HUES64 (cell line): Measurements from ENCODE around the gene TRIM66.

Experiments
- H3K27ac ChIP-seq: 2 replicates; pipeline ENCODE4 v1.7.0; 2013; ENCODE audit warnings: low read depth, low read length, inconsistent platforms
- H3K27me3 ChIP-seq: 2 replicates; pipeline ENCODE4 v1.6.1; 2013; ENCODE audit warnings: mild to moderate bottlenecking, low read length; ENCODE audit not compliant: insufficient read depth
- H3K36me3 ChIP-seq: 2 replicates; pipeline ENCODE4 v1.6.1; 2013; ENCODE audit warnings: mild to moderate bottlenecking, low read length; ENCODE audit not compliant: insufficient read depth
- H3K4me1 ChIP-seq: 2 replicates; pipeline ENCODE4 v1.6.1; 2013; ENCODE audit warnings: mild to moderate bottlenecking, low read length, moderate library complexity; ENCODE audit not compliant: insufficient read depth
- H3K4me3 ChIP-seq: 2 replicates; pipeline ENCODE4 v1.5.1; 2013; ENCODE audit warnings: mild to moderate bottlenecking, low read length, moderate library complexity
- H3K9ac ChIP-seq: 2 replicates; pipeline ENCODE4 v1.6.1; 2013; ENCODE audit warnings: mild to moderate bottlenecking, low read depth, low read length
- H3K9me3 ChIP-seq: 2 replicates; pipeline ENCODE4 v1.6.1; 2013; ENCODE audit warnings: low read depth, low read length; ENCODE audit not compliant: insufficient read depth
- WGBS: fragments of 150-250, 120-280 bp; methylation state at CpG from one replicate; pipeline ENCODE4 v1.1.7; 2013; ENCODE audit warnings: missing lambda C conversion rate; 5-methylcytosine and 5-hydroxymethylcytosine counted together

TRIM66 gene

GRCh38 chr11:8722809-8723208 is 40.3 kb upstream of the TRIM66 start:
- H3K4me3 ChIP-seq = no peak overlapping the region
- H3K27ac ChIP-seq = no peak overlapping the region
- WGBS = 93% methylated on average over 3 of the region's 3 CpGs
- H3K4me1 ChIP-seq = peaks cover 46% of the 10 kb centered on the region
- H3K9me3 ChIP-seq = no peaks in the 10 kb centered on the region
- H3K27me3 ChIP-seq = no peaks in the 10 kb centered on the region
- H3K9ac ChIP-seq = no peak overlapping the region
- H3K36me3 ChIP-seq = peaks cover 6% of the 10 kb centered on the region; the same call in 1 of the 2 replicates

- WGBS = 87% methylated on average over 13 of the region's 13 CpGs
- Histone ChIP-seq H3K4me1 (peaks cover 52% of the 10 kb centered on the region), H3K9me3 (no peaks in the 10 kb centered on the region), H3K36me3 (peaks cover 13% of the 10 kb centered on the region; the same call in 1 of the 2 replicates), H3K9ac (no peak overlapping the region), H3K27ac (no peak overlapping the region; the same call in 1 of the 2 replicates), H3K27me3 (no peaks in the 10 kb centered on the region), H3K4me3 (no peak overlapping the region)
These were observed 39.4 kb upstream of the TRIM66 start for GRCh38 chr11:8721609-8722500.

GRCh38 chr11:8720868-8721608 is 38.6 kb upstream of the TRIM66 start:
- Histone ChIP-seq H3K4me3 (no peak overlapping the region), H3K9ac (no peak overlapping the region)

GRCh38 chr11:8720352-8720751 is 37.9 kb upstream of the TRIM66 start:
- Histone ChIP-seq H3K27ac (no peak overlapping the region), H3K36me3 (peaks cover 8% of the 10 kb centered on the region; the same call in 1 of the 2 replicates), H3K9ac (no peak overlapping the region), H3K4me1 (peaks cover 52% of the 10 kb centered on the region), H3K9me3 (no peaks in the 10 kb centered on the region), H3K4me3 (no peak overlapping the region), H3K27me3 (no peaks in the 10 kb centered on the region)
- WGBS = 92% methylated on average over 3 of the region's 3 CpGs

More at GRCh38 chr11:8720868-8721608, 38.6 kb upstream of the TRIM66 start:
- Histone ChIP-seq H3K36me3 (peaks cover 12% of the 10 kb centered on the region; the same call in 1 of the 2 replicates), H3K27me3 (no peaks in the 10 kb centered on the region), H3K27ac (no peak overlapping the region; the same call in 1 of the 2 replicates), H3K4me1 (peaks cover 52% of the 10 kb centered on the region), H3K9me3 (no peaks in the 10 kb centered on the region)
- WGBS = 82% methylated on average over 5 of the region's 5 CpGs

GRCh38 chr11:8719721-8720120 is 37.3 kb upstream of the TRIM66 start:
- Histone ChIP-seq H3K4me1 (peaks cover 52% of the 10 kb centered on the region), H3K9me3 (no peaks in the 10 kb centered on the region), H3K36me3 (peaks cover 13% of the 10 kb centered on the region; the same call in 1 of the 2 replicates), H3K27me3 (no peaks in the 10 kb centered on the region), H3K4me3 (no peak overlapping the region), H3K27ac (no peak overlapping the region), H3K9ac (no peak overlapping the region)
- 88% methylated on average over 3 of the region's 3 CpGs for WGBS

GRCh38 chr11:8719211-8719649 is 36.8 kb upstream of the TRIM66 start:
- no peaks in the 10 kb centered on the region for H3K9me3 ChIP-seq
- H3K4me1 ChIP-seq = peaks cover 52% of the 10 kb centered on the region
- H3K27ac ChIP-seq = no peak overlapping the region; the same call in 1 of the 2 replicates
- WGBS = 81% methylated on average over 4 of the region's 4 CpGs
- no peak overlapping the region for H3K9ac ChIP-seq
- H3K4me3 ChIP-seq = no peak overlapping the region
- H3K27me3 ChIP-seq = no peaks in the 10 kb centered on the region
- H3K36me3 ChIP-seq = peaks cover 18% of the 10 kb centered on the region; the same call in 1 of the 2 replicates

- no peaks in the 10 kb centered on the region for H3K27me3 ChIP-seq
- H3K9me3 ChIP-seq = no peaks in the 10 kb centered on the region
- 71% methylated on average over 7 of the region's 11 CpGs for WGBS
- peak overlapping the region; percentile 60 for H3K27ac ChIP-seq
- peaks cover 45% of the 10 kb centered on the region for H3K4me1 ChIP-seq
- peaks cover 26% of the 10 kb centered on the region; the same call in 1 of the 2 replicates for H3K36me3 ChIP-seq
- H3K9ac ChIP-seq = peak overlapping the region; percentile 45; the same call in 1 of the 2 replicates
- no peak overlapping the region for H3K4me3 ChIP-seq
These were observed 35.6 kb upstream of the TRIM66 start for GRCh38 chr11:8717876-8718753.

GRCh38 chr11:8717544-8717875 is 35.0 kb upstream of the TRIM66 start:
- Histone ChIP-seq H3K4me3 (no peak overlapping the region), H3K36me3 (peaks cover 28% of the 10 kb centered on the region; the same call in 1 of the 2 replicates), H3K9ac (no peak overlapping the region), H3K27ac (peak overlapping the region; percentile 60; the same call in 1 of the 2 replicates), H3K9me3 (no peaks in the 10 kb centered on the region), H3K4me1 (peaks cover 44% of the 10 kb centered on the region), H3K27me3 (no peaks in the 10 kb centered on the region)
- 88% methylated on average over 8 of the region's 9 CpGs for WGBS

GRCh38 chr11:8715501-8715900 is 33.0 kb upstream of the TRIM66 start:
- Histone ChIP-seq H3K27me3 (no peaks in the 10 kb centered on the region), H3K27ac (no peak overlapping the region), H3K4me1 (peaks cover 24% of the 10 kb centered on the region; the same call in 1 of the 2 replicates), H3K9ac (no peak overlapping the region), H3K4me3 (no peak overlapping the region), H3K36me3 (peaks cover 35% of the 10 kb centered on the region; the same call in 1 of the 2 replicates), H3K9me3 (no peaks in the 10 kb centered on the region)
- WGBS = 94% methylated on average over 15 of the region's 15 CpGs

GRCh38 chr11:8714622-8715225 is 32.3 kb upstream of the TRIM66 start:
- Histone ChIP-seq H3K27me3 (no peaks in the 10 kb centered on the region), H3K4me3 (no peak overlapping the region), H3K9me3 (no peaks in the 10 kb centered on the region), H3K4me1 (peaks cover 22% of the 10 kb centered on the region; the same call in 1 of the 2 replicates), H3K27ac (no peak overlapping the region), H3K9ac (no peak overlapping the region), H3K36me3 (peaks cover 36% of the 10 kb centered on the region; the same call in 1 of the 2 replicates)
- 90% methylated on average over 4 of the region's 4 CpGs for WGBS
